B cell (primary cell): Measurements from ENCODE around the gene FRMD7. TPM values are rescaled to one million over a fixed set of nuclear protein-coding genes. Genes with fewer than 3 reads are reported as not detected.

Source experiments
- ATAC-seq: fragments of 200-7000 bp; cut with Tn5 transposase; one replicate; pipeline ENCODE4 v1.10.0; 2021; ENCODE audit warnings: low read depth, mild to moderate bottlenecking, moderate number of reproducible peaks, moderate library complexity
- CTCF ChIA-PET: fragments of 350-600 bp; sonication (Branson Sonifier 250); formaldehyde crosslinking; loops from one replicate; lab custom pipeline; 2021; ENCODE audit warnings: antibody characterized with exemption, inconsistent platforms; lab: Charles Lee
- POLR2A ChIA-PET: fragments of 350-600 bp; sonication (Branson Sonifier 250); formaldehyde crosslinking; loops from one replicate; lab custom pipeline; 2021; ENCODE audit warnings: antibody characterized with exemption; lab: Charles Lee
- DNase-seq: peaks from one replicate; pipeline ENCODE4 v3.0.0; 2013
- H2AFZ ChIP-seq: 2 replicates; pipeline ENCODE4 v1.6.1; 2012; ENCODE audit warnings: mild to moderate bottlenecking, low read depth, low read length; ENCODE audit not compliant: insufficient read depth, poor library complexity, severe bottlenecking
- H3K27ac ChIP-seq, 2 donors: 1 replicate in 1 of 2; 2 replicates in 1 of 2; pipeline ENCODE4 v1.5.1; 2012 to 2013; ENCODE audit warnings: low read length in 2 of 2, mild to moderate bottlenecking in 2 of 2, moderate library complexity in 1 of 2
- H3K27me3 ChIP-seq, 4 experiments: fragments of 200-600 bp in 1 of 4; sonication (generic) in 1 of 4; replicated peaks in 1 of 4; 1 replicate in 2 of 4; 2 replicates in 2 of 4; pipeline versions ENCODE4 v1.6.1 to v1.7.0; 2013 to 2016; ENCODE audit warnings: low read length in 3 of 4, mild to moderate bottlenecking in 2 of 4, mixed read lengths in 1 of 4, moderate library complexity in 1 of 4; ENCODE audit not compliant: insufficient read depth in 4 of 4, control insufficient read depth in 3 of 4; ENCODE audit errors: control extremely low read depth in 1 of 4
- H3K36me3 ChIP-seq, 2 experiments: replicated peaks in 1 of 2; 1 replicate in 1 of 2; 2 replicates in 1 of 2; pipeline versions ENCODE4 v1.6.1 to v1.7.1; 2013; ENCODE audit warnings: low read length in 1 of 2; ENCODE audit not compliant: insufficient read depth in 2 of 2, control insufficient read depth in 1 of 2; ENCODE audit errors: control extremely low read depth in 1 of 2, extremely low read depth in 1 of 2
- H3K4me1 ChIP-seq, 2 donors: fragments of 200-600 bp in 1 of 2; sonication (generic) in 1 of 2; 1 replicate in 1 of 2; 2 replicates in 1 of 2; pipeline versions ENCODE4 v1.5.1 to v1.6.1; 2013 to 2017; ENCODE audit warnings: low read length in 2 of 2; ENCODE audit not compliant: control insufficient read depth in 2 of 2, insufficient read depth in 2 of 2
- H3K4me2 ChIP-seq: replicated peaks from 2 replicates; pipeline ENCODE3; 2012; ENCODE audit warnings: mild to moderate bottlenecking, low read depth, low read length; ENCODE audit not compliant: poor library complexity, severe bottlenecking
- H3K4me3 ChIP-seq, 5 experiments: fragments of 200-600 bp in 1 of 5; sonication (generic) in 1 of 5; 1 replicate in 3 of 5; 2 replicates in 2 of 5; pipeline versions ENCODE4 v1.5.1 to v1.7.0; 2011 to 2016; ENCODE audit warnings: low read length in 4 of 5, mild to moderate bottlenecking in 4 of 5, low read depth in 2 of 5, control low read depth in 1 of 5, moderate library complexity in 1 of 5; ENCODE audit not compliant: insufficient read depth in 1 of 5; ENCODE audit errors: control extremely low read depth in 1 of 5, extremely low read depth in 1 of 5
- H3K79me2 ChIP-seq: fragments of 200-600 bp; sonication (generic); one replicate; pipeline ENCODE4 v1.6.0; 2016; ENCODE audit warnings: low read length; ENCODE audit not compliant: control insufficient read depth, insufficient read depth
- H3K9ac ChIP-seq: fragments of 200-600 bp; sonication (generic); 2 replicates; pipeline ENCODE4 v1.6.1; 2017; ENCODE audit warnings: mild to moderate bottlenecking, low read length, moderate library complexity
- H3K9me3 ChIP-seq, 3 donors: one replicate each; pipeline versions ENCODE4 v1.6.1 to v1.7.1; 2013; ENCODE audit warnings: low read length in 2 of 3; ENCODE audit not compliant: control insufficient read depth in 2 of 3, insufficient read depth in 1 of 3; ENCODE audit errors: control extremely low read depth in 1 of 3
- H4K20me1 ChIP-seq: 2 replicates; pipeline ENCODE4 v1.6.0; 2012; ENCODE audit warnings: mild to moderate bottlenecking, low read length; ENCODE audit not compliant: insufficient read depth, control insufficient read depth, poor library complexity, severe bottlenecking
- H3K27ac Mint-ChIP-seq: one replicate; pipeline ENCODE4 v1.8.0; 2021; ENCODE audit warnings: mixed read lengths
- H3K27me3 Mint-ChIP-seq: one replicate; pipeline ENCODE4 v1.8.0; 2021; ENCODE audit warnings: mixed read lengths
- H3K4me1 Mint-ChIP-seq: one replicate; pipeline ENCODE4 v1.8.0; 2021; ENCODE audit warnings: mixed read lengths
- H3K4me3 Mint-ChIP-seq: one replicate; pipeline ENCODE4 v1.8.0; 2021; ENCODE audit warnings: mixed read lengths
- H3K9me3 Mint-ChIP-seq: one replicate; pipeline ENCODE4 v1.8.0; 2022; ENCODE audit warnings: mixed read lengths; ENCODE audit not compliant: insufficient read depth
- EZH2 ChIP-seq: IDR thresholded peaks from 2 replicates; pipeline ENCODE4 v1.6.1; 2012; ENCODE audit warnings: borderline replicate concordance, low read depth, mild to moderate bottlenecking, moderate library complexity, low read length; ENCODE audit not compliant: insufficient read depth, poor library complexity, severe bottlenecking
- WGBS: methylation state at CpG from one replicate; pipeline ENCODE4 v1.1.5; 2013; ENCODE audit warnings: missing lambda C conversion rate; ENCODE audit not compliant: insufficient coverage; 5-methylcytosine and 5-hydroxymethylcytosine counted together
- intact Hi-C: fragments of 100-400 bp; cut with micrococcal nuclease; formaldehyde crosslinking; loops from one replicate; pipeline ENCODE4 v1.10.0; 2022
- polyA minus RNA-seq: library from RNA; depleted of rRNA, polyadenylated mRNA; stranded (reverse); fragments of >200 nt; gene quantifications from 2 replicates; pipeline ENCODE4 v1.2.3, GENCODE V29; 2012
- polyA plus RNA-seq: library from polyadenylated mRNA; depleted of rRNA; stranded (reverse); fragments of >200 nt; gene quantifications from 2 replicates; pipeline ENCODE4 v1.2.3, GENCODE V29; 2012
- total RNA-seq, 2 donors: library from RNA; stranded (reverse); fragments of 120-200 nt in 1 of 2; gene quantifications; 1 replicate in 1 of 2; 2 replicates in 1 of 2; pipeline versions ENCODE4 v1.2.3 to v1.2.4, GENCODE V29; 2013 to 2022
- TF ChIP-seq, protein P1 (sequence below): fragments of 200-600 bp; IDR thresholded peaks from one replicate; pipeline ENCODE4 v1.8.0; 2022; ENCODE audit warnings: antibody characterized with exemption, mild to moderate bottlenecking

The FRMD7 gene, protein sequence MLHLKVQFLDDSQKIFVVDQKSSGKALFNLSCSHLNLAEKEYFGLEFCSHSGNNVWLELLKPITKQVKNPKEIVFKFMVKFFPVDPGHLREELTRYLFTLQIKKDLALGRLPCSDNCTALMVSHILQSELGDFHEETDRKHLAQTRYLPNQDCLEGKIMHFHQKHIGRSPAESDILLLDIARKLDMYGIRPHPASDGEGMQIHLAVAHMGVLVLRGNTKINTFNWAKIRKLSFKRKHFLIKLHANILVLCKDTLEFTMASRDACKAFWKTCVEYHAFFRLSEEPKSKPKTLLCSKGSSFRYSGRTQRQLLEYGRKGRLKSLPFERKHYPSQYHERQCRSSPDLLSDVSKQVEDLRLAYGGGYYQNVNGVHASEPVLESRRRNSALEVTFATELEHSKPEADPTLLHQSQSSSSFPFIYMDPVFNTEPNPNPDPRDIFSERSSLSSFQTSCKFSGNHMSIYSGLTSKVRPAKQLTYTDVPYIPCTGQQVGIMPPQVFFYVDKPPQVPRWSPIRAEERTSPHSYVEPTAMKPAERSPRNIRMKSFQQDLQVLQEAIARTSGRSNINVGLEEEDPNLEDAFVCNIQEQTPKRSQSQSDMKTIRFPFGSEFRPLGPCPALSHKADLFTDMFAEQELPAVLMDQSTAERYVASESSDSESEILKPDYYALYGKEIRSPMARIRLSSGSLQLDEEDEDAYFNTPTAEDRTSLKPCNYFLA
- total RNA-seq (not detected in 2 replicates), polyA plus RNA-seq (not detected in 2 replicates), polyA minus RNA-seq (not detected in 2 replicates)
- total RNA-seq (2013) = not detected

- ATAC-seq (no peak), DNase-seq (no peak)
- Histone ChIP-seq H3K27me3 (peaks cover 0 to 4% (median 0%) of the 10 kb centered on the region in 4 experiments), H2AFZ (no peak within 1 kb of the TSS), H3K36me3 (no peaks in the 10 kb centered on the region), H3K9me3 (no peaks in the 10 kb centered on the region), H3K4me3 (no peak within 1 kb of the TSS), H4K20me1 (no peaks in the 10 kb centered on the region), H3K79me2 (no peaks in the 10 kb centered on the region), H3K4me2 (no peak within 1 kb of the TSS), H3K4me1 (no peaks in the 10 kb centered on the region), H3K9ac (no peak within 1 kb of the TSS), H3K27ac (no peak within 1 kb of the TSS)
- Mint-ChIP-seq H3K9me3 (no peaks in the 10 kb centered on the region), H3K27ac (no peak within 1 kb of the TSS), H3K4me1 (no peaks in the 10 kb centered on the region), H3K4me3 (no peak within 1 kb of the TSS), H3K27me3 (peaks cover 13% of the 10 kb centered on the region)
- intact Hi-C loops = no loop called here
- CTCF ChIA-PET = no interaction called here
- POLR2A ChIA-PET = no interaction called here
- WGBS = 60% methylated on average over 1 of the region's 5 CpGs
- TF ChIP-seq, protein P1, sequence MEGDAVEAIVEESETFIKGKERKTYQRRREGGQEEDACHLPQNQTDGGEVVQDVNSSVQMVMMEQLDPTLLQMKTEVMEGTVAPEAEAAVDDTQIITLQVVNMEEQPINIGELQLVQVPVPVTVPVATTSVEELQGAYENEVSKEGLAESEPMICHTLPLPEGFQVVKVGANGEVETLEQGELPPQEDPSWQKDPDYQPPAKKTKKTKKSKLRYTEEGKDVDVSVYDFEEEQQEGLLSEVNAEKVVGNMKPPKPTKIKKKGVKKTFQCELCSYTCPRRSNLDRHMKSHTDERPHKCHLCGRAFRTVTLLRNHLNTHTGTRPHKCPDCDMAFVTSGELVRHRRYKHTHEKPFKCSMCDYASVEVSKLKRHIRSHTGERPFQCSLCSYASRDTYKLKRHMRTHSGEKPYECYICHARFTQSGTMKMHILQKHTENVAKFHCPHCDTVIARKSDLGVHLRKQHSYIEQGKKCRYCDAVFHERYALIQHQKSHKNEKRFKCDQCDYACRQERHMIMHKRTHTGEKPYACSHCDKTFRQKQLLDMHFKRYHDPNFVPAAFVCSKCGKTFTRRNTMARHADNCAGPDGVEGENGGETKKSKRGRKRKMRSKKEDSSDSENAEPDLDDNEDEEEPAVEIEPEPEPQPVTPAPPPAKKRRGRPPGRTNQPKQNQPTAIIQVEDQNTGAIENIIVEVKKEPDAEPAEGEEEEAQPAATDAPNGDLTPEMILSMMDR = no peak
- no peak for TF ChIP-seq EZH2
Measured at GRCh38 chrX:132127743-132128142, at the start of gene FRMD7. TSS of gene FRMD7 (minus strand) at chrX:132128020. CDS start at chrX:132127844, 176 bp downstream.

- intact Hi-C loops = no loop called here
- no peak for ATAC-seq
- ChIA-PET CTCF (interaction anchor here (1.0 kb wide), 1 partner anchor 441 kb away, joined by 3 read pairs; no protein-coding TSS in a partner anchor), POLR2A (no interaction called here)
- Mint-ChIP-seq H3K27ac (no peak overlapping the region), H3K4me3 (no peak overlapping the region), H3K4me1 (no peaks in the 10 kb centered on the region), H3K9me3 (no peaks in the 10 kb centered on the region), H3K27me3 (peaks cover 3% of the 10 kb centered on the region)
- H3K9me3 ChIP-seq = no peaks in the 10 kb centered on the region
- no peaks in the 10 kb centered on the region for H3K4me1 ChIP-seq
- H3K4me2 ChIP-seq = no peak overlapping the region
- DNase-seq = no peak
- H3K4me3 ChIP-seq = no peak overlapping the region
- no peaks in the 10 kb centered on the region for H3K79me2 ChIP-seq
- no peaks in the 10 kb centered on the region for H3K27me3 ChIP-seq
- H4K20me1 ChIP-seq = no peaks in the 10 kb centered on the region
- no peak overlapping the region for H3K9ac ChIP-seq
- TF ChIP-seq, protein P1 = no peak
- no peak for TF ChIP-seq EZH2
- H3K36me3 ChIP-seq = no peaks in the 10 kb centered on the region
- H2AFZ ChIP-seq = no peak overlapping the region
- WGBS = no CpG with 5 or more reads among the region's 1 CpG
- H3K27ac ChIP-seq = no peak overlapping the region
Measured at GRCh38 chrX:132173647-132174046, 45.8 kb upstream of the FRMD7 start.
